ENCODE data around the gene DCAF6. TPM values are rescaled to one million over a fixed set of nuclear protein-coding genes. Genes with fewer than 3 reads are reported as not detected.
"Not testable (repeated sequence)": the region's sequence is repeated elsewhere in the genome, so short reads cannot be mapped to it uniquely, and the experiment has no call there.

The DCAF6 gene
- total RNA-seq, 2 experiments from 2014 or later: 23.2 to 30.6 TPM

- no peaks in the 10 kb centered on the region for H3K9me2 ChIP-seq (ENCODE audit: insufficient read depth, low read length)
- H2AFZ ChIP-seq (ENCODE audit: low read length): no peak overlapping the region
- H3K79me2 ChIP-seq (ENCODE audit: insufficient read depth, low read depth, low read length): no peaks in the 10 kb centered on the region
- POLR2A ChIA-PET: interaction anchor here (1.2 to 2.6 kb wide), 3 partner anchors 10 to 29 kb away, joined by 4 to 10 read pairs (median 4); no protein-coding TSS in a partner anchor
- BruUV-seq (replicated peaks): no TSS peak
- H3K4me2 ChIP-seq (ENCODE audit: low read length): no peak overlapping the region
- intact Hi-C loops (cut with micrococcal nuclease; ENCODE audit: unreplicated experiment): no loop called here
- DNase-seq (ENCODE audit: low spot score): no peak
- H3K36me3 ChIP-seq (ENCODE audit: insufficient read depth, low read length): 0 out of 2 replicates have a peak, but pooled peaks cover 4% of the 10 kb centered on the region
- H3K27ac ChIP-seq (ENCODE audit: low read depth, low read length, poor library complexity, severe bottlenecking): no peak overlapping the region
- H4K20me1 ChIP-seq (ENCODE audit: insufficient read depth, low read length): no peaks in the 10 kb centered on the region
- no peaks in the 10 kb centered on the region for H3K9me3 ChIP-seq (ENCODE audit: low read length)
- H3K4me1 ChIP-seq (ENCODE audit: insufficient read depth, low read length, poor library complexity, severe bottlenecking): peaks cover 5% of the 10 kb centered on the region
- TF ChIP-seq CTCF (conservative IDR thresholded peaks at IDR 0.05; ENCODE audit: low read length) (no peak), EZH2phosphoT487 (IDR thresholded peaks at IDR 0.05; ENCODE audit: borderline replicate concordance, low read depth, low read length) (no peak)
- CTCF ChIA-PET (ENCODE audit: unreplicated experiment): no interaction called here
- no peak overlapping the region for H3K4me3 ChIP-seq (ENCODE audit: low read depth, low read length, poor library complexity, severe bottlenecking)
Observed at GRCh38 chr1:168053681-168054080, 117.2 kb downstream of the DCAF6 start.

- H3K36me3 ChIP-seq (ENCODE audit: insufficient read depth, low read length): 0 out of 2 replicates have a peak, but pooled peaks cover 5% of the 10 kb centered on the region
- CTCF ChIA-PET (ENCODE audit: unreplicated experiment): no interaction called here
- no peak overlapping the region for H3K27ac ChIP-seq (ENCODE audit: low read depth, low read length, poor library complexity, severe bottlenecking)
- H3K9me3 ChIP-seq (ENCODE audit: low read length): no peaks in the 10 kb centered on the region
- intact Hi-C loops (cut with micrococcal nuclease; ENCODE audit: unreplicated experiment): no loop called here
- no peak overlapping the region for H2AFZ ChIP-seq (ENCODE audit: low read length)
- TF ChIP-seq CTCF (conservative IDR thresholded peaks at IDR 0.05; ENCODE audit: low read length): no peak
- TF ChIP-seq EZH2phosphoT487 (IDR thresholded peaks at IDR 0.05; ENCODE audit: borderline replicate concordance, low read depth, low read length): no peak
- no TSS peak for BruUV-seq (replicated peaks)
- H3K9me2 ChIP-seq (ENCODE audit: insufficient read depth, low read length): no peaks in the 10 kb centered on the region
- no peak overlapping the region for H3K4me3 ChIP-seq (ENCODE audit: low read depth, low read length, poor library complexity, severe bottlenecking)
- no peaks in the 10 kb centered on the region for H3K79me2 ChIP-seq (ENCODE audit: insufficient read depth, low read depth, low read length)
- H3K4me2 ChIP-seq (ENCODE audit: low read length): no peak overlapping the region
- POLR2A ChIA-PET: interaction anchor here (0.7 to 2.6 kb wide), 4 partner anchors 10 to 29 kb away, joined by 3 to 10 read pairs (median 4); no protein-coding TSS in a partner anchor
- no peaks in the 10 kb centered on the region for H4K20me1 ChIP-seq (ENCODE audit: insufficient read depth, low read length)
- peak; percentile 15 for DNase-seq (ENCODE audit: low spot score)
- peaks cover 5% of the 10 kb centered on the region for H3K4me1 ChIP-seq (ENCODE audit: insufficient read depth, low read length, poor library complexity, severe bottlenecking)
Observed at GRCh38 chr1:168054117-168054516, 117.6 kb downstream of the DCAF6 start.

GRCh38 chr1:168056152-168056551 is 119.7 kb downstream of the DCAF6 start:
- H3K36me3 ChIP-seq (ENCODE audit: insufficient read depth, low read length); H3K4me1 ChIP-seq (ENCODE audit: insufficient read depth, low read length, poor library complexity, severe bottlenecking); H3K4me2 ChIP-seq (ENCODE audit: low read length); CTCF ChIA-PET (ENCODE audit: unreplicated experiment); H3K79me2 ChIP-seq (ENCODE audit: insufficient read depth, low read depth, low read length); H4K20me1 ChIP-seq (ENCODE audit: insufficient read depth, low read length); H3K9me3 ChIP-seq (ENCODE audit: low read length); H3K27ac ChIP-seq (ENCODE audit: low read depth, low read length, poor library complexity, severe bottlenecking); intact Hi-C loops (cut with micrococcal nuclease; ENCODE audit: unreplicated experiment); H2AFZ ChIP-seq (ENCODE audit: low read length); BruUV-seq (replicated peaks); DNase-seq (ENCODE audit: low spot score); H3K9me2 ChIP-seq (ENCODE audit: insufficient read depth, low read length); H3K4me3 ChIP-seq (ENCODE audit: low read depth, low read length, poor library complexity, severe bottlenecking): not testable (repeated sequence)
- POLR2A ChIA-PET: interaction anchor here (0.8 to 1.0 kb wide), 2 partner anchors 8 to 118 kb away, joined by 3 to 5 read pairs; no protein-coding TSS in a partner anchor
